ENCODE results near the gene ALPK1.

ALPK1 gene

DNA sequence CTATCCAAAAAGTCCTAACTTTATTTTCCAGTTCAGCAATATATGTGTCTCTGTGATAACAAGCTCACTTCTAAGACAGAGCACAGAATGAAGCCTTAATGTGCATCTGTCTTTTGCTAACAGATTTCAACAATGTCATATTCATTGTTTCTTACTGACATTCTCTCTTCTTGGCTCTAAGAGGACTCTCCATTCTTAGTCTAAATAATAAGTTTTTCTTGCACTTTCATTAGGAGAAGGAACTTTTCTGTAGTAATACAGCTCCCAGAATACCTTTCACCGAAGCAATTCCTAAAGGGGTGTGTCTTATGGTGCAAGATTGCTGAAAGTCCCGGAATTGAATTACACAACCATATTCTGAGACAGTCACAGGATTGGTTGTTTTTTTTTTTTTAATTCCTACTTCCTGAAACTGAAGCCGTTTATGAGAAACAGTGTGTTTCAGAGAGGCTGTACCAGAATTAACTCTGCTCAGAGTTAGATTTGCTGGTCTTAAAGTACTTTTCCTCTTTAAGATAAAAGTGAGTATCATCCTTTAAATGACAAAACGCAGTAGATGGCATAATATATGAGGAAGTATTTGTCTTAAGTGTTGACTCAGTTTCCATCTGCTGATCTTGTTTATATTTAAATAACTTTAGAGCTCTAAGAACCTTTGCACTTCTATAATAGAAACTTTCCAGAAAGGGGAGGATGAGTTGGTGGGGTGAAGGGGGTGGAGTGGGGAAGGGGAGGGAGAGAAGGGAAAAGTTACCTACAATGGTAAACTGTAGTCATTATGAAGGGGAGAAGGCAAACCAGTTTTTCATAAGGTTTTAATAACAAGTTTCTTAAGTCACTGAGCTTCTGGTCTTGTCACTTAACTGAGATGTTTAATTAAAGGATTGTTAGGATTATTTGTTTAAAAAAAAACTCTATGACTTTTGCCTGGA lies at the start of gene ALPK1:
TSS of gene ALPK1 (plus strand) at position 421 of the 932 bp plus-strand sequence.
- H3K9ac ChIP-seq: no peak within 1 kb of the TSS
- no peaks in the 10 kb centered on the region for H3K79me2 ChIP-seq
- H3K27me3 ChIP-seq (ENCODE audit: control insufficient read depth, insufficient read depth, low read length): no peaks in the 10 kb centered on the region
- TF ChIP-seq CTCF (IDR thresholded peaks at IDR 0.05): no peak
- H2AFZ ChIP-seq: peak within 1 kb of the TSS; percentile 72
- H3K36me3 ChIP-seq (ENCODE audit: control insufficient read depth, insufficient read depth, low read length): no peaks in the 10 kb centered on the region
- no peaks in the 10 kb centered on the region for H3K9me3 ChIP-seq (ENCODE audit: control insufficient read depth, low read length)
- no peaks in the 10 kb centered on the region for H3K4me1 ChIP-seq
- peak within 1 kb of the TSS; percentile 96 for H3K4me2 ChIP-seq (ENCODE audit: low read length)
- peak within 1 kb of the TSS; percentile 84 for H3K4me3 ChIP-seq (ENCODE audit: low read depth, low read length)
- H3K27ac ChIP-seq: peak within 1 kb of the TSS; percentile 67

- Histone ChIP-seq H2AFZ (no peak overlapping the region), H3K27ac (no peak overlapping the region), H3K9me3 (ENCODE audit: control insufficient read depth, low read length) (no peaks in the 10 kb centered on the region), H3K79me2 (no peaks in the 10 kb centered on the region), H3K4me3 (ENCODE audit: low read depth, low read length) (peak overlapping the region; percentile 28), H3K9ac (no peak overlapping the region), H3K4me2 (ENCODE audit: low read length) (peak overlapping the region; percentile 56), H3K4me1 (peaks cover 3% of the 10 kb centered on the region), H3K27me3 (ENCODE audit: control insufficient read depth, insufficient read depth, low read length) (no peaks in the 10 kb centered on the region), H3K36me3 (ENCODE audit: control insufficient read depth, insufficient read depth, low read length) (no peaks in the 10 kb centered on the region)
- TF ChIP-seq CTCF (IDR thresholded peaks at IDR 0.05): no peak
Measured at GRCh38 chr4:112251019-112251643, 46.0 kb upstream of the ALPK1 start.

DNA sequence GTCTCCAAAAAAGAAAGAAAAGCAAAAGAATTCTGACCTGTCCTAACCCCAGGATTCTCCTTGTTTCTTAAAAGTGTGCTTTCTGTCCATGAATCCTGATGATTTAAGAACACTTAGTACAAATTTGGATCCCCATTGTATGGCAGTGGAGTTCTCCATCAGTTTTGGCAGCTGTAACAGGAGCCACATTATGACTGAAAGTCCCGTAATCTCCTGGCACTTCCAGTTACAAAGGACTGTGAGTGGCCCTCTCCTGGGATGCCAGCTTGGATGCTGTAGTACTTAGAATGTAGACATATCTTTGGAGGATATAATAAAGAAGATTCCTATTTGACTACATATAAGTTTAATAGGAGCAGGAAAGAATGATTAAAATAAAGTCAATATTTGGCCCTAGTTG lies 44.9 kb upstream of the ALPK1 start:
- no peak overlapping the region for H3K27ac ChIP-seq
- no peak for TF ChIP-seq CTCF (IDR thresholded peaks at IDR 0.05)
- H3K9me3 ChIP-seq (ENCODE audit: control insufficient read depth, low read length): no peaks in the 10 kb centered on the region
- H3K9ac ChIP-seq: no peak overlapping the region
- no peak overlapping the region for H3K4me3 ChIP-seq (ENCODE audit: low read depth, low read length)
- H3K79me2 ChIP-seq: no peaks in the 10 kb centered on the region
- H3K36me3 ChIP-seq (ENCODE audit: control insufficient read depth, insufficient read depth, low read length): no peaks in the 10 kb centered on the region
- H3K27me3 ChIP-seq (ENCODE audit: control insufficient read depth, insufficient read depth, low read length): no peaks in the 10 kb centered on the region
- H3K4me1 ChIP-seq: peaks cover 3% of the 10 kb centered on the region
- H3K4me2 ChIP-seq (ENCODE audit: low read length): no peak overlapping the region
- H2AFZ ChIP-seq: no peak overlapping the region

GRCh38 chr4:112253382-112254000 lies 43.7 kb upstream of the ALPK1 start:
- no peak overlapping the region for H3K9ac ChIP-seq
- no peaks in the 10 kb centered on the region for H3K79me2 ChIP-seq
- H3K4me1 ChIP-seq: peaks cover 3% of the 10 kb centered on the region
- H3K9me3 ChIP-seq (ENCODE audit: control insufficient read depth, low read length): no peaks in the 10 kb centered on the region
- no peak for TF ChIP-seq CTCF (IDR thresholded peaks at IDR 0.05)
- H2AFZ ChIP-seq: no peak overlapping the region
- no peak overlapping the region for H3K27ac ChIP-seq
- no peaks in the 10 kb centered on the region for H3K36me3 ChIP-seq (ENCODE audit: control insufficient read depth, insufficient read depth, low read length)
- H3K4me3 ChIP-seq (ENCODE audit: low read depth, low read length): no peak overlapping the region
- no peak overlapping the region for H3K4me2 ChIP-seq (ENCODE audit: low read length)
- no peaks in the 10 kb centered on the region for H3K27me3 ChIP-seq (ENCODE audit: control insufficient read depth, insufficient read depth, low read length)

Measured in parathyroid adenoma (tissue), 2 donors.